ENCODE results near the gene DHX16. TPM values are rescaled to one million over a fixed set of nuclear protein-coding genes. Genes with fewer than 3 reads are reported as not detected.

Gene DHX16
- total and polyA plus RNA-seq, 9 of the 15 experiments (the other 6 are each of a cell fraction or from before 2014, with no cell fraction given) = 14.6 to 66.1 (median 47.5) TPM

- peaks cover 7 to 15% of the 10 kb centered on the region in 2 experiments for H3K4me1 ChIP-seq (replicated peaks in 1 of 2; ENCODE audit: control insufficient read depth in 2 of 2, insufficient read depth in 2 of 2, low read length in 2 of 2)
- H3K27ac ChIP-seq (ENCODE audit: extremely low read depth, low read depth, low read length) = peak overlapping the region; percentile 98
- intact Hi-C loops (cut with micrococcal nuclease) (loop anchor here (1.0 kb wide), 3 partner anchors 30 to 100 kb away; partner anchors contain the start of genes MRPS18B and PPP1R10), in situ Hi-C loops (cut with MboI) (no loop called here)
- DNase-seq (ENCODE audit: extremely low read depth in 1 of 4, low spot score in 3 of 4) = no peak
- H3K4me3 ChIP-seq = peak overlapping the region; percentile 56
- no peak for FAIRE-seq
- no peaks in the 10 kb centered on the region for H3K9me1 ChIP-seq (ENCODE audit: control insufficient read depth, insufficient read depth, low read length)
- H4K20me1 ChIP-seq (replicated peaks; ENCODE audit: control insufficient read depth, insufficient read depth, low read length) = peaks cover 4% of the 10 kb centered on the region
- H3K4me2 ChIP-seq (ENCODE audit: insufficient read depth, low read length) = peak overlapping the region; percentile 98
- H2AFZ ChIP-seq (ENCODE audit: low read depth, low read length) = peak overlapping the region; percentile 66
- H3K9me3 ChIP-seq (replicated peaks; ENCODE audit: control insufficient read depth, insufficient read depth, low read depth, low read length) = no peaks in the 10 kb centered on the region
- ATAC-seq = no peak
- H3K79me2 ChIP-seq (ENCODE audit: control insufficient read depth, insufficient read depth, low read length) = peaks cover 70% of the 10 kb centered on the region
- BruUV-seq (replicated peaks) = TSS peak; percentile 52
- POLR2A ChIA-PET = interaction anchor here (0.6 to 27.1 kb wide), 18 partner anchors 13 to 990 kb away, joined by 3 to 524 read pairs (median 4); partner anchors contain the start of genes LY6G6F and NRM
- H3K36me3 ChIP-seq (ENCODE audit: control insufficient read depth, insufficient read depth, low read length) = peaks cover 38% of the 10 kb centered on the region
- WGBS (ENCODE audit: insufficient coverage, low coverage, missing lambda C conversion rate) = 0% methylated on average over 8 of the region's 8 CpGs
- H3K27me3 ChIP-seq (ENCODE audit: control insufficient read depth in 2 of 2, insufficient read depth in 2 of 2, low read length in 2 of 2) = no peaks in the 10 kb centered on the region
- peak overlapping the region; percentile 94 to 100 for H3K9ac ChIP-seq (ENCODE audit: insufficient read depth in 1 of 2, low read depth in 2 of 2, low read length in 2 of 2)
- CTCF ChIA-PET (ENCODE audit: low intra/inter-chr PET ratio) = no interaction called here
- 0 out of 2 replicates have a peak, but pooled peaks have one; percentile 37 for TF ChIP-seq ZNF589 (CRISPR knock-in tag; IDR thresholded peaks at IDR 0.05; ENCODE audit: low read depth)
- no peak for TF ChIP-seq MYC (IDR thresholded peaks at IDR 0.05; ENCODE audit: low read depth, low read length)
- TF ChIP-seq MYC (CRISPR knock-in tag; IDR thresholded peaks at IDR 0.05; ENCODE audit: borderline replicate concordance, low read depth) = peak; percentile 91
- TF ChIP-seq FOXO4 (CRISPR knock-in tag; IDR thresholded peaks at IDR 0.05) = 0 out of 2 replicates have a peak, but pooled peaks have one; percentile 55
- no peak for TF ChIP-seq MTA2 (IDR thresholded peaks at IDR 0.05; ENCODE audit: low read depth)
- TF ChIP-seq MECOM (CRISPR knock-in tag; IDR thresholded peaks at IDR 0.05) = no peak
- TF ChIP-seq POLR3G (IDR thresholded peaks at IDR 0.05; ENCODE audit: extremely low read depth, insufficient read length, insufficient replicate concordance) = no peak
- no peak for TF ChIP-seq POU5F1 (IDR thresholded peaks at IDR 0.05; ENCODE audit: borderline replicate concordance, low read depth, low read length, partially characterized antibody)
- no peak; the same call in 1 of the 2 replicates for TF ChIP-seq NFATC3 (IDR thresholded peaks at IDR 0.05)
- TF ChIP-seq HDAC1 (IDR thresholded peaks at IDR 0.05) = peak in 1 of 2 experiments; percentile 21; a peak in 1 of 4 replicates
- 0 out of 2 replicates have a peak, but pooled peaks have one; percentile 57 for TF ChIP-seq SRSF3 (IDR thresholded peaks at IDR 0.05; ENCODE audit: insufficient read depth, low read length)
- TF ChIP-seq ZNF24 (IDR thresholded peaks at IDR 0.05) = no peak; the same call in 1 of the 2 replicates
- peak; percentile 17; the same call in 1 of the 2 replicates for TF ChIP-seq NBN (IDR thresholded peaks at IDR 0.05; ENCODE audit: low read depth)
- TF ChIP-seq GATAD2A (IDR thresholded peaks at IDR 0.05) = peak; percentile 58; the same call in 1 of the 2 replicates
- no peak for TF ChIP-seq BCL6 (CRISPR knock-in tag; IDR thresholded peaks at IDR 0.05)
- peak; percentile 46; the same call in 1 of the 2 replicates for TF ChIP-seq HLTF (IDR thresholded peaks at IDR 0.05)
- no peak for TF ChIP-seq NR4A1 (CRISPR knock-in tag; IDR thresholded peaks at IDR 0.05)
- TF ChIP-seq NR4A1 (tag; IDR thresholded peaks at IDR 0.05) = peak; percentile 65; the same call in 1 of the 2 replicates
- TF ChIP-seq FOXK1 (CRISPR knock-in tag; IDR thresholded peaks at IDR 0.05; ENCODE audit: borderline replicate concordance) = peak; percentile 17; the same call in 1 of the 2 replicates
- 0 out of 2 replicates have a peak, but pooled peaks have one; percentile 48 for TF ChIP-seq ZBTB9 (CRISPR knock-in tag; IDR thresholded peaks at IDR 0.05)
- TF ChIP-seq NELFE (IDR thresholded peaks at IDR 0.05; ENCODE audit: insufficient read depth, insufficient read length) = no peak
- TF ChIP-seq CBX1 (IDR thresholded peaks at IDR 0.05; ENCODE audit: low read depth) = no peak
- TF ChIP-seq TAF9B (IDR thresholded peaks at IDR 0.05; ENCODE audit: partially characterized antibody) = peak; percentile 12
These were observed 44.0 kb upstream of the DHX16 start for GRCh38 chr6:30716879-30717128.

Data from K562 (cell line).